ENCODE results near the gene ASTN2. TPM values are rescaled to one million over a fixed set of nuclear protein-coding genes. Genes with fewer than 3 reads are reported as not detected.

Gene ASTN2
- total and polyA plus RNA-seq, 7 donors: 0.60 to 7.5 (median 2.2) TPM

DNA sequence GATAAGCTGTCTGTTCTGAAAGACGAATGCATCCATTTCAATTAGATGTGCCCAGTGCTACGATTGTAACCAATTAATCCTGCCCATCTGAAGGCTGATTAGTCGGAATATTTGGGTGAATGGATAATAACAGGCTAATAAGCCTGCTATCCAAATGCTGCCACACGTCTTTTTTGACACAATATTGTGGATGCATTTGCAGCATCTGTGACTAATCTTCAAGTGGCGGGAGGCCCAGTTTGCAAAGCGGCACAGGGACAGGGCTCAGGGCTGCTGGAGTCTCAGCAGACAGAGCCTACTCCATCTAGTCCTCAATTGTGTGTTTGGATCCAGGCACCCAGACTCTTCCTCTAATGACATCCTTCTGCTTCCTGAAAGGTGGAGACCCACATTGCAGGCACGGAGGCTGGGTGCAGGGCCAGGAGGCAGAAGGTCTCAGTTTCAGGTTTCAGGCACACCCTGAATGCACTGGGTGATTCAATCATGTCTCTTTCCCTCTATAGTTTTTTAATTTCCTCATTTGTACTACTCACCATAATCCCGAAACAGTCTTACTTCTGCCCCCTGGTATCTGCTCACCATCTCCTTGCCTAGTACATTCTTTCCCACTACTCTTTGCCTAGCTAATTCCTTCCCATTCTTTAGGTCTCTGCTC, 169.6 kb downstream of the ASTN2 start:
- H3K27me3 ChIP-seq: no peaks in the 10 kb centered on the region
- DNase-seq: no peak
- no peak overlapping the region for H3K27ac ChIP-seq
- no peaks in the 10 kb centered on the region for H3K36me3 ChIP-seq
- 75 to 82% methylated on average over 8 of the region's 8 CpGs for WGBS, 2 donors
- no peaks in the 10 kb centered on the region for H3K9me3 ChIP-seq
- TF ChIP-seq, protein P1, sequence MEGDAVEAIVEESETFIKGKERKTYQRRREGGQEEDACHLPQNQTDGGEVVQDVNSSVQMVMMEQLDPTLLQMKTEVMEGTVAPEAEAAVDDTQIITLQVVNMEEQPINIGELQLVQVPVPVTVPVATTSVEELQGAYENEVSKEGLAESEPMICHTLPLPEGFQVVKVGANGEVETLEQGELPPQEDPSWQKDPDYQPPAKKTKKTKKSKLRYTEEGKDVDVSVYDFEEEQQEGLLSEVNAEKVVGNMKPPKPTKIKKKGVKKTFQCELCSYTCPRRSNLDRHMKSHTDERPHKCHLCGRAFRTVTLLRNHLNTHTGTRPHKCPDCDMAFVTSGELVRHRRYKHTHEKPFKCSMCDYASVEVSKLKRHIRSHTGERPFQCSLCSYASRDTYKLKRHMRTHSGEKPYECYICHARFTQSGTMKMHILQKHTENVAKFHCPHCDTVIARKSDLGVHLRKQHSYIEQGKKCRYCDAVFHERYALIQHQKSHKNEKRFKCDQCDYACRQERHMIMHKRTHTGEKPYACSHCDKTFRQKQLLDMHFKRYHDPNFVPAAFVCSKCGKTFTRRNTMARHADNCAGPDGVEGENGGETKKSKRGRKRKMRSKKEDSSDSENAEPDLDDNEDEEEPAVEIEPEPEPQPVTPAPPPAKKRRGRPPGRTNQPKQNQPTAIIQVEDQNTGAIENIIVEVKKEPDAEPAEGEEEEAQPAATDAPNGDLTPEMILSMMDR (IDR thresholded peaks at IDR 0.05): no peak
- no peak for TF ChIP-seq POLR2A (IDR thresholded peaks at IDR 0.05)
- TF ChIP-seq EP300 (IDR thresholded peaks at IDR 0.05): no peak
- no peak for TF ChIP-seq POLR2AphosphoS5 (IDR thresholded peaks at IDR 0.05)
- intact Hi-C loops (cut with DNase I): no loop called here
- no peaks in the 10 kb centered on the region for H3K4me1 ChIP-seq
- no peak overlapping the region for H3K4me3 ChIP-seq

DNA sequence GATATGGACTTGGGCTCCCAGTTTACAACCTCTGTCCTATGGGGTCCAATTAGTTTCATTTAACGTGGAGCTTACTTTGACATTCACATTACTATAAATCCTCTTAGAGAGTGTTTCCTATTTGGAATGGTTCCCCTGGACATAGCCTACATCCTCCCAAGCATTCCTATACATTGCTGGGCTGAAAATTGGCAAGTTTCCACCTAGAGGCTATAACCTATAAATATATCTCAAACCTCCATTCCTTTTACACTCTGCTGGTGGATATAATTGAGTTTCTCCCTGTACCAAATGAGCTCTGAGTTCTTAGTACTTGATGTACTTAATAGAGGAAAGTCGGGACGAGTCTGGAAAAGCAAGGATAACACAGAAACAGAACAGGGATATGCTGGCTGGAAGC, 172.8 kb downstream of the ASTN2 start:
- Histone ChIP-seq H3K36me3 (no peaks in the 10 kb centered on the region), H3K9me3 (no peaks in the 10 kb centered on the region), H3K27me3 (no peaks in the 10 kb centered on the region), H3K27ac (no peak overlapping the region), H3K4me3 (no peak overlapping the region), H3K4me1 (no peaks in the 10 kb centered on the region)
- no peak for DNase-seq
- intact Hi-C loops (cut with DNase I): no loop called here
- 84 to 87% methylated on average over 3 of the region's 3 CpGs for WGBS, 2 donors
- TF ChIP-seq POLR2A (IDR thresholded peaks at IDR 0.05) (no peak), POLR2AphosphoS5 (IDR thresholded peaks at IDR 0.05) (no peak), EP300 (IDR thresholded peaks at IDR 0.05) (no peak)
- TF ChIP-seq, protein P1 (IDR thresholded peaks at IDR 0.05): no peak

DNA sequence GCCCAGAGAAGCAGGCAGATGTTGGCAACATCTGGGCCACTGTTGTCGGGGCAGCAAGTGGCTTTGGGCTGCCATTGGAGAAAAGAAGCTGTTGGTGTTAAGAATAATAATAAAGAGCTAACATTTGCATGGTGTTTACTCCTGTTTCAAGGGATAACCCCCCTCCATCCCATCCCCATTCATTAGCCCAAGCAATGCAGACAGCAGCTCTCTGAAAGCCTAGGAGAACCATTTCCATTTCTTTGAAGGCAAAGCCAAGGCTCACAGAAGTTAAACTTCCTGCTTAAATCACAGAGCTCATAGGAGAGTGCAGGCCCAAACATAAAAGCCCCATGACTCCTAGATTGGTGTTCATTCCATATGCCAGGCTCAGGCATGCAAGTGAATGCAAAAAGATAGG, 175.4 kb downstream of the ASTN2 start:
- 45 to 60% methylated on average over 1 of the region's 1 CpG for WGBS, 2 donors
- H3K9me3 ChIP-seq: no peaks in the 10 kb centered on the region
- no peak for DNase-seq
- no peaks in the 10 kb centered on the region for H3K36me3 ChIP-seq
- no peaks in the 10 kb centered on the region for H3K4me1 ChIP-seq
- TF ChIP-seq POLR2AphosphoS5 (IDR thresholded peaks at IDR 0.05): no peak
- no peak for TF ChIP-seq POLR2A (IDR thresholded peaks at IDR 0.05)
- no peak for TF ChIP-seq EP300 (IDR thresholded peaks at IDR 0.05)
- TF ChIP-seq, protein P1 (IDR thresholded peaks at IDR 0.05): no peak
- no peak overlapping the region for H3K27ac ChIP-seq
- H3K27me3 ChIP-seq: no peaks in the 10 kb centered on the region
- intact Hi-C loops (cut with DNase I): no loop called here
- no peak overlapping the region for H3K4me3 ChIP-seq

DNA sequence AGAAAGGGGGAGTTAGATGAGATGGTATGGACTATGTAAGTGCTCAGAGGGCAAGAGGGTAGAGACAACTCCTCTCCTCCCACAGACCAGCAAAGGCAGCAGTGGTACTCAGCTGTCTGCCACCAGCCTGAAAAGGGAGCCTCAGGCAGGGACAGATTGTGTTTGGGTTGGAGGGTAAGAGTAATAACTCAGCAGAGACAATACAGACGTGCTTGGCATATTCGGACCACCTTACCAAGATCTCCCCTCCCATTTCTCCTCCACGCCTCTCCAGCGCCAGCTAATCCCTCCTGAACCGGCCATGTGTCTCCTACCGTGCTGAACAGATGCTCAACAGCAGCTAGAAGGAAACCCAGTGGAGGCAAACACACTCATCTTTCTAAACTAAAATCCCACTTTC, 180.8 kb downstream of the ASTN2 start:
- no peaks in the 10 kb centered on the region for H3K4me1 ChIP-seq
- WGBS, 2 donors: 66 to 77% methylated on average over 6 of the region's 6 CpGs
- DNase-seq: no peak
- no peak overlapping the region for H3K4me3 ChIP-seq
- intact Hi-C loops (cut with DNase I): no loop called here
- TF ChIP-seq POLR2AphosphoS5 (IDR thresholded peaks at IDR 0.05): no peak
- TF ChIP-seq EP300 (IDR thresholded peaks at IDR 0.05): no peak
- no peak for TF ChIP-seq POLR2A (IDR thresholded peaks at IDR 0.05)
- TF ChIP-seq, protein P1 (IDR thresholded peaks at IDR 0.05): no peak
- H3K36me3 ChIP-seq: no peaks in the 10 kb centered on the region
- no peaks in the 10 kb centered on the region for H3K9me3 ChIP-seq
- H3K27ac ChIP-seq: no peak overlapping the region
- peaks cover 0 to 4% (median 0%) of the 10 kb centered on the region in 3 donors for H3K27me3 ChIP-seq

DNA sequence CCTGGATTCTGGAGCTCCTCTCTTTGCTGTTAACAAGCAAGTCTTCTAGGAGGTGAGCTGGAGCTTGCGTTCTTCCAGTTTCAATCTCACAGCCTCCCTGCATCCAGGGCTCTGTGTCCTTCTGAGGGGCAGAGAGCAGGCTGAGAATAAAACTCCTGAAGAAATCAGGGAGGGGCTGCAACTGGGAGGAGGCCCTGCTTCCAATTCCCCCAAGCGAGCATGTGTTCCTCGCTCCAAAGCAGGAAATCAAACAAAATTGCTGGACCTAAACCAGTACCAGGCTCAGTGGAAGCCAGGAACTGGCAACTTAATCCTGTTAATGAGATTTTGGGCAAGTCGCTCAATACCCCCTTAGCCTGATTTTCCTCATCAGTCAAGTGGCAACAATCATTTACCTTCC, 181.8 kb downstream of the ASTN2 start:
- no peaks in the 10 kb centered on the region for H3K36me3 ChIP-seq
- H3K27ac ChIP-seq: no peak overlapping the region
- H3K4me3 ChIP-seq: no peak overlapping the region
- intact Hi-C loops (cut with DNase I): no loop called here
- 66 to 71% methylated on average over 4 of the region's 4 CpGs for WGBS, 2 donors
- DNase-seq: no peak
- no peaks in the 10 kb centered on the region for H3K4me1 ChIP-seq
- peaks cover 0 to 4% (median 0%) of the 10 kb centered on the region in 3 donors for H3K27me3 ChIP-seq
- TF ChIP-seq POLR2A (IDR thresholded peaks at IDR 0.05) (no peak), EP300 (IDR thresholded peaks at IDR 0.05) (no peak), POLR2AphosphoS5 (IDR thresholded peaks at IDR 0.05) (no peak)
- TF ChIP-seq, protein P1 (IDR thresholded peaks at IDR 0.05): no peak
- H3K9me3 ChIP-seq: no peaks in the 10 kb centered on the region

All from sigmoid colon (tissue), 7 donors.